Neural cell (in vitro differentiated cells): ENCODE data around the gene GTF2I.

ENCODE experiments used
- CTCF ChIP-seq: fragments of 450-650 bp; IDR thresholded peaks from 2 replicates; pipeline ENCODE4 v1.5.1; 2014; ENCODE audit warnings: antibody characterized with exemption, mild to moderate bottlenecking, moderate library complexity; ENCODE audit not compliant: poor library complexity, severe bottlenecking
- EZH2 ChIP-seq: fragments of 200-600, 300-800 bp; shearing (Covaris generic), sonication (generic); IDR thresholded peaks from 2 replicates; pipeline ENCODE4 v1.6.1; 2014; ENCODE audit warnings: antibody characterized with exemption, low read length, borderline replicate concordance, mild to moderate bottlenecking; ENCODE audit not compliant: insufficient read depth, poor library complexity, severe bottlenecking
- MXI1 ChIP-seq: fragments of 450-650 bp; conservative IDR thresholded peaks from 2 replicates; pipeline ENCODE4 v1.6.1; 2014; ENCODE audit warnings: antibody characterized with exemption, mild to moderate bottlenecking; ENCODE audit not compliant: poor library complexity, severe bottlenecking
- POLR2AphosphoS5 ChIP-seq: IDR thresholded peaks from 2 replicates; pipeline ENCODE4 v1.6.1; 2012
- RAD21 ChIP-seq: fragments of 450-650 bp; conservative IDR thresholded peaks from 2 replicates; pipeline ENCODE4 v1.6.1; 2014; ENCODE audit warnings: antibody characterized with exemption, mild to moderate bottlenecking, moderate library complexity
- REST ChIP-seq: IDR thresholded peaks from 2 replicates; pipeline ENCODE4 v1.6.1; 2012; ENCODE audit warnings: borderline replicate concordance
- SMC3 ChIP-seq: fragments of 450-650 bp; conservative IDR thresholded peaks from 2 replicates; pipeline ENCODE4 v1.6.1; 2014; ENCODE audit warnings: antibody characterized with exemption, mild to moderate bottlenecking, moderate library complexity; ENCODE audit not compliant: poor library complexity
- TAF1 ChIP-seq: IDR thresholded peaks from 2 replicates; pipeline ENCODE4 v1.6.1; 2012; ENCODE audit warnings: low read depth

- no peak for TF ChIP-seq CTCF
- TF ChIP-seq RAD21, result no peak
- no peak for TF ChIP-seq EZH2
- no peak for TF ChIP-seq MXI1
- no peak for TF ChIP-seq POLR2AphosphoS5
- no peak for TF ChIP-seq TAF1
- no peak for TF ChIP-seq SMC3
- no peak for TF ChIP-seq REST
Observed at GRCh38 chr7:74665296-74665938, 7.9 kb downstream of the GTF2I start.
